ENCODE results near the gene ZNF136. TPM values are rescaled to one million over a fixed set of nuclear protein-coding genes. Genes with fewer than 3 reads are reported as not detected.

ZNF136 gene
- total RNA-seq, result 10 to 100 TPM; 13.9 to 14.7 TPM

GRCh38 chr19:12162882-12163806 lies at the start of gene ZNF136:
Gene ZNF136, plus strand, starts transcription at chr19:12163096. Its CDS starts 108 bp downstream, at chr19:12163204.
- peak; percentile 98 for DNase-seq
- Mint-ChIP-seq H3K4me3 (peak within 1 kb of the TSS; percentile 90), H3K27me3 (ENCODE audit: low read depth) (no peaks in the 10 kb centered on the region), H3K27ac (peak within 1 kb of the TSS; percentile 94), H3K36me3 (ENCODE audit: low read depth) (peaks cover 26% of the 10 kb centered on the region), H3K9me3 (ENCODE audit: insufficient read depth) (no peaks in the 10 kb centered on the region), H3K4me1 (ENCODE audit: low read depth) (peaks cover 42% of the 10 kb centered on the region)
- ChIA-PET CTCF (interaction anchor here (1.0 to 2.2 kb wide), 4 partner anchors 22 to 239 kb away, joined by 5 to 10 read pairs (median 7); partner anchors contain the start of gene ZNF20), POLR2A (interaction anchor here (0.6 to 2.1 kb wide), 11 partner anchors 12 to 506 kb away, joined by 3 to 11 read pairs (median 3); partner anchors contain the start of genes ZNF20, ZNF442 and ZNF563)
- ATAC-seq, result peak; percentile 99

DNA sequence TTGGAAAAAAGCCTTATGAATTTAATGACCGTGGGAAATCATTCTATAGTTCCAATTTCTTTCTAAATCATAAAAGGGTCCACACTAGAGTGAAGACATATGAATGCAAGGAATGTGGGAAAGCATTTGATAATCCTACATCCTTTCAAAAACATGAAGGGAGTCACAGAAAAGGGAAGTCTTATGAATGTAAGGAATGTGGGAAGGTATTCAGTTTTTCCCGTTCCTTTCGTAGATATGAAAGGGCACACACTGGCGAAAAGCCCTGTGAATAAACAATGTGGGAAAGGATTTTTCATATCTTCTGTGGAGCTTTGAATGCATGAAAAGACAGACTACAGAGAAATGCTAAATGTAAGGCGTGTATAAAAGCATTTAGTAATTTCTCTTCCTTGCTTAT lies 49.8 kb upstream of the ZNF136 start:
- H3K4me3 Mint-ChIP-seq, result no peak overlapping the region
- no peaks in the 10 kb centered on the region for H3K4me1 Mint-ChIP-seq (ENCODE audit: low read depth)
- POLR2A ChIA-PET, result no interaction called here
- CTCF ChIA-PET, result interaction anchor here (1.2 kb wide), 1 partner anchor 25 kb away, joined by 3 read pairs; no protein-coding TSS in a partner anchor
- ATAC-seq, result no peak
- DNase-seq, result no peak
- no peak overlapping the region for H3K27ac Mint-ChIP-seq
- H3K36me3 Mint-ChIP-seq (ENCODE audit: low read depth), result peaks cover 58% of the 10 kb centered on the region
- H3K27me3 Mint-ChIP-seq (ENCODE audit: low read depth), result no peaks in the 10 kb centered on the region
- H3K9me3 Mint-ChIP-seq (ENCODE audit: insufficient read depth), result peaks cover 55% of the 10 kb centered on the region

- Mint-ChIP-seq H3K4me1 (ENCODE audit: low read depth) (no peaks in the 10 kb centered on the region), H3K27me3 (ENCODE audit: low read depth) (no peaks in the 10 kb centered on the region), H3K4me3 (no peak overlapping the region), H3K27ac (no peak overlapping the region), H3K9me3 (ENCODE audit: insufficient read depth) (peaks cover 29% of the 10 kb centered on the region), H3K36me3 (ENCODE audit: low read depth) (peaks cover 30% of the 10 kb centered on the region)
- POLR2A ChIA-PET, result no interaction called here
- DNase-seq (no peak), ATAC-seq (no peak)
- CTCF ChIA-PET, result no interaction called here
These were observed 45.5 kb upstream of the ZNF136 start for GRCh38 chr19:12117201-12117970.

- POLR2A ChIA-PET, result interaction anchor here (0.6 kb wide), 1 partner anchor 37 kb away, joined by 3 read pairs; no protein-coding TSS in a partner anchor
- CTCF ChIA-PET, result interaction anchor here (1.0 to 1.7 kb wide), 4 partner anchors 13 to 55 kb away, joined by 3 to 11 read pairs (median 4); partner anchors contain the start of gene ZNF20
- DNase-seq (no peak), ATAC-seq (no peak)
- peaks cover 13% of the 10 kb centered on the region for H3K9me3 Mint-ChIP-seq (ENCODE audit: insufficient read depth)
- no peak overlapping the region for H3K4me3 Mint-ChIP-seq
- peaks cover 3% of the 10 kb centered on the region for H3K4me1 Mint-ChIP-seq (ENCODE audit: low read depth)
- H3K27ac Mint-ChIP-seq, result no peak overlapping the region
- H3K27me3 Mint-ChIP-seq (ENCODE audit: low read depth), result no peaks in the 10 kb centered on the region
- peaks cover 19% of the 10 kb centered on the region for H3K36me3 Mint-ChIP-seq (ENCODE audit: low read depth)
These were observed 36.2 kb upstream of the ZNF136 start for GRCh38 chr19:12126707-12127106.

GRCh38 chr19:12133069-12133468 lies 29.8 kb upstream of the ZNF136 start:
- POLR2A ChIA-PET, result no interaction called here
- CTCF ChIA-PET, result no interaction called here
- H3K36me3 Mint-ChIP-seq (ENCODE audit: low read depth), result peaks cover 72% of the 10 kb centered on the region
- H3K4me1 Mint-ChIP-seq (ENCODE audit: low read depth), result peaks cover 9% of the 10 kb centered on the region
- H3K27ac Mint-ChIP-seq, result no peak overlapping the region
- no peak for DNase-seq
- no peak overlapping the region for H3K4me3 Mint-ChIP-seq
- no peaks in the 10 kb centered on the region for H3K27me3 Mint-ChIP-seq (ENCODE audit: low read depth)
- H3K9me3 Mint-ChIP-seq (ENCODE audit: insufficient read depth), result peaks cover 26% of the 10 kb centered on the region
- ATAC-seq, result no peak

DNA sequence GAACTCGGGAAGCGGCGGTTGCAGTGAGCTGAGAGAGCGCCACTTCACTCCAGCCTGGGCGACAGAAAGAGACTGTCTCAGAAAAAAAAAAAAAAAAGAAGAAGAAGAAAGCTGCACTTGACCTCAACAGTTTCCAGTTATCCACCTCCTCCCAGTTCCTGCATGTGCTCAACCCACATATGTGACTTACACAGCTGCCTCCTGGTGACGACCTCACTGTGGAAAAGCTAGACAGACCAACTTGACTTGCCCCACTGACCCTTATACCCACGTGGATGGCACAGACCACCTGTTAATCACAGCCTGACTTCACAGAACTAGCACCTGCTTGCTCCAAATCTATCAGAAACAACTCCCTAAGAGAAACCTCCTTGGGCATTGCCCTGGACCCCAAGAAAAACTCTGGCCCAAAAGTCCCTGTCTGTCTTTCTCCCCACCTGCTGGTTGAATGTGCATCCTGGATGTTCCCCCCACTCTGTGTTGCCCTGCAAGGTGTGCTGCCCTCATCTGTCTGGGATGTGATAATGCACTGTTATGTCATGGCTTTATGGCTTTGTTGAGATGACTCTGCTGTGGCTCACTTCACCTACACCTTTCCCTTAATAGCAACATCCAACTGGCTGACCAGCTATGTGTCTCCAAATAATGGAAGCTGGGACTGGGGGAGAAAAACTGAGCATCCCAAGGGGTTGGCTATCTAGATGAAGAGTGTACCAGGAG lies 25.5 kb upstream of the ZNF136 start:
- Mint-ChIP-seq H3K27ac (no peak overlapping the region), H3K4me3 (no peak overlapping the region), H3K36me3 (ENCODE audit: low read depth) (peaks cover 54% of the 10 kb centered on the region), H3K9me3 (ENCODE audit: insufficient read depth) (peaks cover 13% of the 10 kb centered on the region), H3K4me1 (ENCODE audit: low read depth) (peaks cover 35% of the 10 kb centered on the region), H3K27me3 (ENCODE audit: low read depth) (no peaks in the 10 kb centered on the region)
- ATAC-seq, result no peak
- CTCF ChIA-PET, result interaction anchor here (0.8 to 1.8 kb wide), 7 partner anchors 24 to 339 kb away, joined by 3 to 15 read pairs (median 4); partner anchors contain the start of genes ZNF491 and ZNF763
- POLR2A ChIA-PET, result interaction anchor here (1.4 kb wide), 1 partner anchor 26 kb away, joined by 3 read pairs; the partner anchor contains the start of gene ZNF136
- peak; percentile 50 for DNase-seq

DNA sequence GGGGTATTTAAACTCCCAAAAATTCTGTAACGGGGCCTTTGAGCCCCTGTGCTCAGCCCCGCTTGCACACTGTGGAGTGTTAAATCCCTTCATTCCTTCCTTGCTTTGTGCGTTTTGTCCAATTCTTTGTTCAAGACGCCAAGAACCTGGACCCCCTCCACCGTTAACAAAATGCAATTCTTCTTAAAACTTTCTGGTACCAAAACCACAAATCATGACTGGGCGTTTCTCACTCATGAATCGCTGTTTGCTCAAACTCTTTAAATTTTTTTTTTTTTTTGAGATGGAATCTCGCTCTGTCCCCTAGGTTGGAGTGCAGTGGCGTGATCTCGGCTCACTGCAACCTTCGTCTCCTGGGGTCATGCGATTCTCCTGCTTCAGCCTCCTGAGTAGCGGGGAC lies 23.6 kb upstream of the ZNF136 start:
- ChIA-PET POLR2A (interaction anchor here (1.8 to 2.2 kb wide), 3 partner anchors 24 to 215 kb away, joined by 6 to 13 read pairs (median 11); partner anchors contain the start of genes ZNF136 and ZNF700), CTCF (interaction anchor here (1.1 to 4.2 kb wide), 6 partner anchors 48 to 342 kb away, joined by 3 to 50 read pairs (median 32); partner anchors contain the start of genes ZNF491, ZNF700 and ZNF763)
- no peak for DNase-seq
- H3K4me1 Mint-ChIP-seq (ENCODE audit: low read depth), result peaks cover 35% of the 10 kb centered on the region
- H3K27me3 Mint-ChIP-seq (ENCODE audit: low read depth), result no peaks in the 10 kb centered on the region
- H3K36me3 Mint-ChIP-seq (ENCODE audit: low read depth), result peaks cover 36% of the 10 kb centered on the region
- no peak overlapping the region for H3K27ac Mint-ChIP-seq
- H3K4me3 Mint-ChIP-seq, result peak overlapping the region; percentile 94
- peaks cover 5% of the 10 kb centered on the region for H3K9me3 Mint-ChIP-seq (ENCODE audit: insufficient read depth)
- no peak for ATAC-seq

- peak; percentile 95 for DNase-seq
- Mint-ChIP-seq H3K27me3 (ENCODE audit: low read depth) (no peaks in the 10 kb centered on the region), H3K4me1 (ENCODE audit: low read depth) (peaks cover 35% of the 10 kb centered on the region), H3K9me3 (ENCODE audit: insufficient read depth) (peaks cover 8% of the 10 kb centered on the region), H3K27ac (peak within 1 kb of the TSS; percentile 87), H3K4me3 (peak within 1 kb of the TSS; percentile 94), H3K36me3 (ENCODE audit: low read depth) (peaks cover 30% of the 10 kb centered on the region)
- CTCF ChIA-PET, result interaction anchor here (0.9 to 4.2 kb wide), 24 partner anchors 11 to 403 kb away, joined by 3 to 50 read pairs (median 4); partner anchors contain the start of genes ZNF136, ZNF433, ZNF442 and ZNF491
- peak; percentile 97 for ATAC-seq
- POLR2A ChIA-PET, result interaction anchor here (0.6 to 2.2 kb wide), 10 partner anchors 23 to 1101 kb away, joined by 3 to 13 read pairs (median 7); partner anchors contain the start of genes ZNF136, ZNF441, ZNF563 and ZNF700
These were observed 22.9 kb upstream of the ZNF136 start, which contains the start of gene ZNF20 for GRCh38 chr19:12139885-12140544. Gene ZNF20, minus strand, starts transcription at chr19:12140350. Its CDS starts 168 bp downstream, at chr19:12140182.

GRCh38 chr19:12140545-12141404 lies 22.1 kb upstream of the ZNF136 start:
- ChIA-PET CTCF (interaction anchor here (0.9 to 4.2 kb wide), 26 partner anchors 10 to 404 kb away, joined by 3 to 50 read pairs (median 4); partner anchors contain the start of genes ZNF136, ZNF433, ZNF442 and ZNF491), POLR2A (interaction anchor here (0.6 to 2.2 kb wide), 9 partner anchors 23 to 374 kb away, joined by 3 to 13 read pairs (median 8); partner anchors contain the start of genes ZNF136, ZNF441, ZNF563 and ZNF700)
- Mint-ChIP-seq H3K27ac (peak overlapping the region; percentile 87), H3K4me1 (ENCODE audit: low read depth) (peaks cover 35% of the 10 kb centered on the region), H3K36me3 (ENCODE audit: low read depth) (peaks cover 31% of the 10 kb centered on the region), H3K4me3 (peak overlapping the region; percentile 94), H3K27me3 (ENCODE audit: low read depth) (no peaks in the 10 kb centered on the region), H3K9me3 (ENCODE audit: insufficient read depth) (peaks cover 11% of the 10 kb centered on the region)
- ATAC-seq (peak; percentile 65), DNase-seq (peak; percentile 90)

Measured in activated CD8-positive, alpha-beta T cell treated with anti-CD3 and anti-CD28 coated beads, Interleukin-2, amount 10 ng/mL, durations not matched to agents 7 days and 5 days (primary cell).